BLaER1 (cell line): ENCODE measurements around the gene NAGK.
A peak's percentile ranks its signal among the peaks of the same experiment; 100 is the strongest.
"Not testable (repeated sequence)": the region's sequence is repeated elsewhere in the genome, so short reads cannot be mapped to it uniquely, and the experiment has no call there.

Experiments
- H3K27ac ChIP-seq: shearing (Covaris generic); formaldehyde crosslinking; 2 replicates; pipeline ENCODE4 v1.8.1; 2022
- H3K27me3 ChIP-seq: shearing (Covaris generic); formaldehyde crosslinking; 2 replicates; pipeline ENCODE4 v1.8.1; 2022
- H3K36me3 ChIP-seq: shearing (Covaris generic); formaldehyde crosslinking; 2 replicates; pipeline ENCODE4 v1.8.1; 2022
- H3K4me1 ChIP-seq: shearing (Covaris generic); formaldehyde crosslinking; 2 replicates; pipeline ENCODE4 v1.8.1; 2022
- H3K4me2 ChIP-seq: shearing (Covaris generic); formaldehyde crosslinking; 2 replicates; pipeline ENCODE4 v1.8.1; 2022
- H3K4me3 ChIP-seq: shearing (Covaris generic); formaldehyde crosslinking; 2 replicates; pipeline ENCODE4 v1.8.1; 2022
- H3K9ac ChIP-seq: shearing (Covaris generic); formaldehyde crosslinking; 2 replicates; pipeline ENCODE4 v1.8.1; 2022
- H3K9me3 ChIP-seq: shearing (Covaris generic); formaldehyde crosslinking; 2 replicates; pipeline ENCODE4 v1.8.1; 2022
- H4K20me1 ChIP-seq: shearing (Covaris generic); formaldehyde crosslinking; 2 replicates; pipeline ENCODE4 v1.8.1; 2022
- Cebpa-rat ChIP-seq: shearing (Covaris generic); IDR thresholded peaks from 2 replicates; pipeline ENCODE4 v1.8.1; 2022

NAGK gene

GRCh38 chr2:71068218-71069035 is at the start of gene NAGK:
TSS of gene NAGK (plus strand) at chr2:71068648. CDS start at chr2:71068684, 36 bp downstream.
- Histone ChIP-seq H3K4me3 (peak within 1 kb of the TSS; percentile 94), H3K27ac (peak within 1 kb of the TSS; percentile 78), H3K9ac (peak within 1 kb of the TSS; percentile 87), H3K4me2 (peak within 1 kb of the TSS; percentile 100), H3K4me1 (peaks cover 69% of the 10 kb centered on the region), H3K9me3 (no peaks in the 10 kb centered on the region), H4K20me1 (peaks cover 7% of the 10 kb centered on the region; the same call in 1 of the 2 replicates), H3K36me3 (peaks cover 10% of the 10 kb centered on the region), H3K27me3 (no peaks in the 10 kb centered on the region)
- no peak for TF ChIP-seq Cebpa-rat

GRCh38 chr2:71019989-71020388 is 48.5 kb upstream of the NAGK start:
- not testable (repeated sequence) for H3K27ac ChIP-seq, H3K27me3 ChIP-seq, H3K4me2 ChIP-seq, H4K20me1 ChIP-seq, H3K36me3 ChIP-seq, H3K4me3 ChIP-seq, H3K9me3 ChIP-seq, H3K4me1 ChIP-seq, H3K9ac ChIP-seq

GRCh38 chr2:71021394-71021793 is 47.1 kb upstream of the NAGK start:
- H3K27me3 ChIP-seq, H3K9ac ChIP-seq, H3K4me3 ChIP-seq, H4K20me1 ChIP-seq, H3K36me3 ChIP-seq, H3K9me3 ChIP-seq, H3K27ac ChIP-seq, H3K4me2 ChIP-seq, H3K4me1 ChIP-seq: not testable (repeated sequence)

- not testable (repeated sequence) for H4K20me1 ChIP-seq, H3K27ac ChIP-seq, H3K4me2 ChIP-seq, H3K36me3 ChIP-seq, H3K27me3 ChIP-seq, H3K9me3 ChIP-seq, H3K9ac ChIP-seq, H3K4me3 ChIP-seq, H3K4me1 ChIP-seq
These were observed 44.8 kb upstream of the NAGK start for GRCh38 chr2:71023553-71024243.

- H3K4me1 ChIP-seq, H3K4me3 ChIP-seq, H3K27me3 ChIP-seq, H3K9me3 ChIP-seq, H4K20me1 ChIP-seq, H3K4me2 ChIP-seq, H3K27ac ChIP-seq, H3K36me3 ChIP-seq, H3K9ac ChIP-seq: not testable (repeated sequence)
These were observed 32.2 kb upstream of the NAGK start for GRCh38 chr2:71036296-71036695.

- H3K9ac ChIP-seq, result no peak overlapping the region
- no peaks in the 10 kb centered on the region for H3K27me3 ChIP-seq
- no peak overlapping the region for H3K4me3 ChIP-seq
- H3K4me2 ChIP-seq, result no peak overlapping the region
- no peaks in the 10 kb centered on the region for H3K4me1 ChIP-seq
- H4K20me1 ChIP-seq, result no peaks in the 10 kb centered on the region
- no peak for TF ChIP-seq Cebpa-rat
- H3K9me3 ChIP-seq, result no peaks in the 10 kb centered on the region
- H3K27ac ChIP-seq, result no peak overlapping the region
- no peaks in the 10 kb centered on the region for H3K36me3 ChIP-seq
These were observed 26.2 kb upstream of the NAGK start for GRCh38 chr2:71042287-71042686.

GRCh38 chr2:71043531-71044407 is 24.7 kb upstream of the NAGK start:
- TF ChIP-seq Cebpa-rat, result no peak
- Histone ChIP-seq H3K4me3 (no peak overlapping the region), H3K4me2 (no peak overlapping the region), H3K27ac (no peak overlapping the region), H3K4me1 (no peaks in the 10 kb centered on the region), H3K36me3 (no peaks in the 10 kb centered on the region), H3K27me3 (no peaks in the 10 kb centered on the region), H3K9me3 (no peaks in the 10 kb centered on the region), H3K9ac (no peak overlapping the region), H4K20me1 (no peaks in the 10 kb centered on the region)

- Histone ChIP-seq H3K9ac (no peak overlapping the region), H3K4me3 (no peak overlapping the region), H3K27me3 (no peaks in the 10 kb centered on the region)
These were observed 23.3 kb upstream of the NAGK start for GRCh38 chr2:71045151-71045550.

GRCh38 chr2:71045865-71046548 is 22.4 kb upstream of the NAGK start:
- Histone ChIP-seq H4K20me1 (no peaks in the 10 kb centered on the region), H3K36me3 (no peaks in the 10 kb centered on the region), H3K4me2 (no peak overlapping the region), H3K9me3 (no peaks in the 10 kb centered on the region), H3K4me3 (no peak overlapping the region), H3K9ac (no peak overlapping the region), H3K27ac (no peak overlapping the region), H3K27me3 (no peaks in the 10 kb centered on the region), H3K4me1 (no peaks in the 10 kb centered on the region)
- TF ChIP-seq Cebpa-rat, result no peak

More at GRCh38 chr2:71045151-71045550, 23.3 kb upstream of the NAGK start:
- Histone ChIP-seq H3K27ac (no peak overlapping the region), H3K4me2 (no peak overlapping the region), H3K36me3 (no peaks in the 10 kb centered on the region), H3K9me3 (no peaks in the 10 kb centered on the region), H3K4me1 (no peaks in the 10 kb centered on the region), H4K20me1 (no peaks in the 10 kb centered on the region)
- TF ChIP-seq Cebpa-rat, result no peak
